Prostate gland (tissue), 2 donors: ENCODE results near the gene CXXC5.
A peak's percentile ranks its signal among the peaks of the same experiment; 100 is the strongest.

Source experiments
- CTCF ChIP-seq, 4 experiments: fragments of 200-600 bp in 2 of 4; fragments of 450-650 bp in 2 of 4; sonication (generic) in 2 of 4; IDR thresholded peaks; 1 replicate in 3 of 4; 2 replicates in 1 of 4; pipeline ENCODE4 v1.5.1; 2016 to 2019; ENCODE audit warnings: antibody characterized with exemption in 4 of 4, mild to moderate bottlenecking in 2 of 4, moderate library complexity in 2 of 4
- POLR2A ChIP-seq: fragments of 450-650 bp; IDR thresholded peaks from one replicate; pipeline ENCODE4 v1.6.1; 2016; ENCODE audit warnings: antibody characterized with exemption, mild to moderate bottlenecking
- POLR2AphosphoS5 ChIP-seq: sonication (generic); formaldehyde crosslinking; IDR thresholded peaks from one replicate; pipeline ENCODE4 v1.6.1; 2017; ENCODE audit warnings: antibody characterized with exemption

- no peak for TF ChIP-seq CTCF (IDR thresholded peaks at IDR 0.05)
- TF ChIP-seq POLR2AphosphoS5, result peak; percentile 56
- TF ChIP-seq POLR2A, result peak; percentile 31
These were observed 7.7 kb downstream of the CXXC5 start for GRCh38 chr5:139655727-139656271.
